Measurements from ENCODE around the gene HOXA13. TPM values are rescaled to one million over a fixed set of nuclear protein-coding genes. Genes with fewer than 3 reads are reported as not detected.

The HOXA13 gene
- total RNA-seq, 1 donor from 2014 or later: under 0.01 TPM

GRCh38 chr7:27235387-27236311, 35.8 kb upstream of the HOXA13 start:
- peak; percentile 23 for DNase-seq

GRCh38 chr7:27229448-27229847, 29.6 kb upstream of the HOXA13 start:
- DNase-seq: no peak

GRCh38 chr7:27224983-27225934, 25.4 kb upstream of the HOXA13 start:
- DNase-seq: no peak

GRCh38 chr7:27223941-27224575, 24.2 kb upstream of the HOXA13 start:
- no peak for DNase-seq

- no peak for DNase-seq
These were observed 21.4 kb upstream of the HOXA13 start for GRCh38 chr7:27221201-27221797.

- no peak for DNase-seq
These were observed 20.6 kb upstream of the HOXA13 start for GRCh38 chr7:27220440-27220955.

- no peak for DNase-seq
These were observed 19.9 kb upstream of the HOXA13 start for GRCh38 chr7:27219821-27220220.

- DNase-seq: no peak
These were observed 18.1 kb upstream of the HOXA13 start for GRCh38 chr7:27217951-27218350.

GRCh38 chr7:27215356-27215755, 15.5 kb upstream of the HOXA13 start:
- DNase-seq: no peak

- DNase-seq: no peak
These were observed 14.5 kb upstream of the HOXA13 start for GRCh38 chr7:27214239-27214950.

GRCh38 chr7:27213433-27214238, 13.7 kb upstream of the HOXA13 start:
- no peak for DNase-seq

GRCh38 chr7:27212497-27213432, 12.9 kb upstream of the HOXA13 start:
- no peak for DNase-seq

- no peak for DNase-seq
These were observed 11.9 kb upstream of the HOXA13 start for GRCh38 chr7:27211764-27212204.

- DNase-seq: no peak
These were observed 11.2 kb upstream of the HOXA13 start for GRCh38 chr7:27211084-27211446.

- DNase-seq: peak; percentile 71
These were observed 10.7 kb upstream of the HOXA13 start for GRCh38 chr7:27210441-27211083.

- no peak for DNase-seq
These were observed 10.1 kb upstream of the HOXA13 start for GRCh38 chr7:27209933-27210440.

GRCh38 chr7:27208998-27209397, 9.1 kb upstream of the HOXA13 start:
- DNase-seq: no peak

GRCh38 chr7:27207348-27207985, 7.6 kb upstream of the HOXA13 start:
- no peak for DNase-seq
